ENCODE measurements around the gene NSMCE4A. TPM values are rescaled to one million over a fixed set of nuclear protein-coding genes. Genes with fewer than 3 reads are reported as not detected.
A peak's percentile ranks its signal among the peaks of the same experiment; 100 is the strongest.
"Not testable (repeated sequence)": the region's sequence is repeated elsewhere in the genome, so short reads cannot be mapped to it uniquely, and the experiment has no call there.

The NSMCE4A gene
- total RNA-seq, 1 donor = 30.2 TPM

DNA sequence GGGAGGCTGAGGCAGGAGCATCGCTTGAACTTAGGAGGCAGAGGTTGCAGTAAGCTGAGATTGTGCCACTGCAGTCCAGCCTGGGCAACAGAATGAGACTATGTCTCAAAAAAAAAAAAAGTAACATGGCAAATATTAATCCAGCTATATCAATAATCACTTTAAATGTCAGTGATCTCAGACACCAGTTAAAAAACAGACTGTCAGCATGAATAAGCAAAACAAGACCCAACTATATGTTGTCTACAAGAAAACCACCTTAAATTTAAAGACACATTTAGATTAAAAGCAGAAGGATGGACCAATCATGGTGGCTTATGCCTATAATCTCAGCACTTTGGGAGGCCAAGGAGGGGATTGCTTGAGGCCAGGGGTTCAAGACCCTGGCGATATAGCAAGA is 38.7 kb downstream of the NSMCE4A start:
- TF ChIP-seq CTCF (IDR thresholded peaks at IDR 0.05; ENCODE audit: insufficient read depth, low read depth, low read length) = no peak
- H3K4me3 ChIP-seq (ENCODE audit: low read depth, low read length) = no peak overlapping the region

GRCh38 chr10:121935702-121936101 is 39.3 kb downstream of the NSMCE4A start:
- H3K4me3 ChIP-seq (ENCODE audit: low read depth, low read length) = no peak overlapping the region
- no peak for TF ChIP-seq CTCF (IDR thresholded peaks at IDR 0.05; ENCODE audit: insufficient read depth, low read depth, low read length)
- DNase-seq (ENCODE audit: low read depth) = peak; percentile 87

More for the DNA sequence above, 38.7 kb downstream of the NSMCE4A start:
- no peak for DNase-seq (ENCODE audit: low read depth)

DNA sequence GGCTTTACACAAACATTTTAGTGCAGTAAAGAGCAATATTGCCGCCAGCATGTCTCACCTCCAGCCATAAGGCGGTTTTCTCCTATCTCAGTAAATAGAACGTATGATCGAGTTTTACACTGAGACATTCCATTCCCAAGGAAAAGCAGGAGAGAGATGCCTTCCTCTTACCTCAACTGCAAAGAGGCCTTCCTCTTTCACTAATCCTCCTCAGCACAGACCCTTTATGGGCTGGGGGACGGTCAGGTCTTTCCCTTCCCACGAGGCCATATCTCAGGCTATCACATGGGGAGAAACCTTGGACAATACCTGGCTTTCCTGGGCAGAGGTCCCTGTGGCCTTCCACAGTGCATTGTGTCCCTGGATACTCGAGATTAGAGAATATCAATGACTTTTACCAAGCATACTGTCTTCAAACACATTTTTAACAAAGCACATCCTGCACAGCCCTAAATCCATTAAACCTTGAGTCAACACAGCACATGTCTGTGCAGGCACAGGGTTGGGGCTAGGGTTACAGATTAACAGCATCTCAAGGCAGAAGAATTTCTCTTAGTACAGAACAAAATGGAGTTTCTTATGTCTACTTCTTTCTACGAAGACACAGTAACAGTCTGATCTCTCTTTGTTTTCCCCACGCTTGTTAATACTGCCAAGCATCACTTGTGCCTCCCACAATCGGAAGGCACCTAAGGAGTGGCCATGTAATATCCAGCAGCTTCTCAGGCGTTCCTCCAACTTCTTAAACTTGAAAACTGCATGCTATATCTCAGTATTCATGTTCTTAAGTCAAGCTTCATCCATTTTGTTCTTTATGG is 44.5 kb downstream of the NSMCE4A start:
- H3K4me3 ChIP-seq (ENCODE audit: low read depth, low read length); DNase-seq (ENCODE audit: low read depth): not testable (repeated sequence)

- H3K4me3 ChIP-seq (ENCODE audit: low read depth, low read length); DNase-seq (ENCODE audit: low read depth): not testable (repeated sequence)
Measured at GRCh38 chr10:121929585-121930267, 45.3 kb downstream of the NSMCE4A start.

- TF ChIP-seq CTCF (IDR thresholded peaks at IDR 0.05; ENCODE audit: insufficient read depth, low read depth, low read length) = no peak
- DNase-seq (ENCODE audit: low read depth) = peak; percentile 28
- peak overlapping the region; percentile 88 for H3K4me3 ChIP-seq (ENCODE audit: low read depth, low read length)
Measured at GRCh38 chr10:121928528-121928884, 46.5 kb downstream of the NSMCE4A start.

DNA sequence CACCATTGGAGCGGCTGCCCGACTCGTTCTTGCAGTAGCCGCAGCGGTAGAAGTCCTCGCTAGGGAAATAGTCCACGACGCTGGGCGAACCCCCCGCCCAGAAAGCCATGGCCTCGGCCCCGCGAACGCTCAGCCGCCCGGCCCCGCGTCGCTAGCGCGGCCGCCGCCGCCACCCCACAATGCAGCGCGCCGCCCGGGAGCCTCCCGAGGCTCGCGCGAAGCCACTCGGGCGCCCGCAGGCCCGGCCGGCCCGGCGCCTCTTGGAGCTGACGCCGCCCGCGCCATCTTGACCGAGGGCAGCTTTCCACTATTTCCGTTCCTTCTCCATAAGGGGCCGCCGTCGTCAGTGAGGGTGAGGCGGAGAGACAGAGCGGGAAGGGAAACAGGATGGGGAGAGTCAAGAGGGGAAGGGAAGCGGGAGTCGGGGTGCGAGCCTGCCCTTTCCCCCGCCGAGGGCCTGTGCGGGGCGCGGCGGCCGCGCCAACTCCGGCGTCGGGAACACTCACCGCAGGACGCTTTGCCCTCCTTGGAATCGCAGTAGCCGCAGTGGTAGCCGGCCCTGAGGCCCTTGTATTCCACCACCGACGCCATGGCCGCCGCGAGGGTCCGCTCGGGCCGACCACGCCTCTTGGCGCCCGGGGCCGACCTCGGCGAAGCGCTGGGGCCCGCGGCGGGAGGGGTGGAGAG is 47.0 kb downstream of the NSMCE4A start, which contains the start of gene ATE1:
Gene ATE1 (minus strand): TSS at position 191 of the 687 bp plus-strand sequence. CDS start 82 bp downstream, at position 109.
- DNase-seq (ENCODE audit: low read depth) = peak; percentile 94
- H3K4me3 ChIP-seq (ENCODE audit: low read depth, low read length) = peak within 1 kb of the TSS; percentile 88
- no peak for TF ChIP-seq CTCF (IDR thresholded peaks at IDR 0.05; ENCODE audit: insufficient read depth, low read depth, low read length)

DNA sequence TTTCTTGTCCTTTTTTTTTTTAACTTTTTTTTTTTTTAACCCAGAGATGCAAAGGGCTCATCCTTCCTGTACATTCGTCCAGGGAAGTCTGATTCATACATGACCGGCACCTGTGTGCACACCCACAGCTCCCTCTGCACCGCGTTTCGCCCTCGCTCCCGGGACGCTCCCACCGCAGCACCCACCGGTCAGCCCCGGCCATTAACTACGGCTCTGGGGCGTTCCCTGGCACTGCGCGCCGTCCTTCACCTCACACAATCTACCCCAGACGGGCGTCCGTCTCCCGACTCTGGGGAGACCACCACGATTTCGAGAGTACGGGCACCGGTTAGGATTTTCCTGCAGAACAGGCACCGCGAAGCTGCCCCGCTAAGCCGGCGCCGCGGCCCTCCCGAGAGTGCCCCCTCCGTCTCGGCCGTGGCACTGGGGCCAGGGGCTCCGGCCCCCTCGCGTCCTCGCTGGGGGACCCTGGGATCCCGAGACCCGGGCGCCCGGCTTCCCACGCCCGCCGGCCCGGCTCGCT is 47.6 kb downstream of the NSMCE4A start:
- peak overlapping the region; percentile 88 for H3K4me3 ChIP-seq (ENCODE audit: low read depth, low read length)
- TF ChIP-seq CTCF (IDR thresholded peaks at IDR 0.05; ENCODE audit: insufficient read depth, low read depth, low read length) = no peak
- DNase-seq (ENCODE audit: low read depth) = no peak
